Measurements from ENCODE around the gene TRIM72. TPM values are rescaled to one million over a fixed set of nuclear protein-coding genes. Genes with fewer than 3 reads are reported as not detected.

TRIM72 gene
- total RNA-seq, 4 donors from 2014 or later = 76.7 to 101 (median 97.4) TPM

- Histone ChIP-seq H3K27me3 (no peaks in the 10 kb centered on the region), H3K36me3 (peaks cover 0 to 52% of the 10 kb centered on the region in 2 donors), H3K27ac (peak overlapping the region; percentile 94 to 100 (median 96)), H3K4me3 (peak overlapping the region; percentile 77 to 100 (median 86)), H3K9me3 (no peaks in the 10 kb centered on the region), H3K4me1 (peaks cover 40 to 49% of the 10 kb centered on the region in 2 donors)
- no peak for ATAC-seq
- DNase-seq = no peak
- in situ Hi-C loops (cut with MboI; ENCODE audit: low sequenced_read_pairs in 4 of 4) (loop anchor here in 2 of 4 donors (10.0 to 25.0 kb wide), 2 partner anchors 262 to 680 kb away; partner anchors contain the start of genes ZNF267 (in 2 of the 2) and ZNF843 (in 1 of the 2)), intact Hi-C loops (cut with DNase I; ENCODE audit: low total_unique reads) (loop anchor here (5.0 kb wide), 1 partner anchor 435 kb away; the partner anchor contains the start of gene PHKG2)
- TF ChIP-seq CTCF (IDR thresholded peaks at IDR 0.05 in 4 of 5, conservative IDR thresholded peaks at IDR 0.05 in 1 of 5) = no peak
- TF ChIP-seq POLR2A (IDR thresholded peaks at IDR 0.05) = no peak
These were observed 31.5 kb upstream of the TRIM72 start for GRCh38 chr16:31182391-31182790.

GRCh38 chr16:31183432-31184428 is 30.2 kb upstream of the TRIM72 start:
- no peak for DNase-seq
- in situ Hi-C loops (cut with MboI; ENCODE audit: low sequenced_read_pairs in 4 of 4) = loop anchor here in 2 of 4 donors (10.0 to 25.0 kb wide), 2 partner anchors 261 to 679 kb away; partner anchors contain the start of genes ZNF267 (in 2 of the 2) and ZNF843 (in 1 of the 2)
- intact Hi-C loops (cut with DNase I; ENCODE audit: low total_unique reads) = loop anchor here (5.0 kb wide), 1 partner anchor 436 kb away; the partner anchor contains the start of gene PHKG2
- Histone ChIP-seq H3K27ac (peak overlapping the region; percentile 14 to 100 (median 68)), H3K4me3 (no peak overlapping the region), H3K27me3 (no peaks in the 10 kb centered on the region), H3K4me1 (peaks cover 38 to 54% of the 10 kb centered on the region in 2 donors), H3K9me3 (no peaks in the 10 kb centered on the region), H3K36me3 (peaks cover under 1 to 66% of the 10 kb centered on the region in 2 donors)
- no peak for ATAC-seq
- TF ChIP-seq POLR2A (IDR thresholded peaks at IDR 0.05) = no peak
- TF ChIP-seq CTCF (IDR thresholded peaks at IDR 0.05 in 4 of 5, conservative IDR thresholded peaks at IDR 0.05 in 1 of 5) = no peak

- Histone ChIP-seq H3K27ac (no peak overlapping the region), H3K36me3 (peaks cover 2 to 77% of the 10 kb centered on the region in 2 donors), H3K27me3 (no peaks in the 10 kb centered on the region), H3K9me3 (no peaks in the 10 kb centered on the region), H3K4me1 (peaks cover 32 to 46% of the 10 kb centered on the region in 2 donors), H3K4me3 (no peak overlapping the region)
- intact Hi-C loops (cut with DNase I; ENCODE audit: low total_unique reads) = loop anchor here (5.0 kb wide), 1 partner anchor 438 kb away; the partner anchor contains the start of gene PHKG2
- DNase-seq (no peak), ATAC-seq (no peak)
- no peak for TF ChIP-seq POLR2A (IDR thresholded peaks at IDR 0.05)
- TF ChIP-seq CTCF (IDR thresholded peaks at IDR 0.05 in 4 of 5, conservative IDR thresholded peaks at IDR 0.05 in 1 of 5) = no peak
- in situ Hi-C loops (cut with MboI; ENCODE audit: low sequenced_read_pairs in 4 of 4) = loop anchor here in 2 of 4 donors (10.0 to 25.0 kb wide), 2 partner anchors 260 to 677 kb away; partner anchors contain the start of genes ZNF267 (in 2 of the 2) and ZNF843 (in 1 of the 2)
These were observed 29.0 kb upstream of the TRIM72 start for GRCh38 chr16:31184888-31185287.

GRCh38 chr16:31185339-31185738 is 28.6 kb upstream of the TRIM72 start:
- Histone ChIP-seq H3K4me3 (no peak overlapping the region), H3K9me3 (no peaks in the 10 kb centered on the region), H3K4me1 (peaks cover 32 to 46% of the 10 kb centered on the region in 2 donors), H3K36me3 (peaks cover 2 to 82% of the 10 kb centered on the region in 2 donors), H3K27me3 (no peaks in the 10 kb centered on the region), H3K27ac (no peak overlapping the region)
- ATAC-seq (no peak), DNase-seq (no peak)
- TF ChIP-seq POLR2A (IDR thresholded peaks at IDR 0.05) = no peak
- TF ChIP-seq CTCF (IDR thresholded peaks at IDR 0.05 in 4 of 5, conservative IDR thresholded peaks at IDR 0.05 in 1 of 5) = no peak
- intact Hi-C loops (cut with DNase I; ENCODE audit: low total_unique reads) (no loop called here), in situ Hi-C loops (cut with MboI; ENCODE audit: low sequenced_read_pairs in 4 of 4) (loop anchor here in 2 of 4 donors (10.0 to 25.0 kb wide), 2 partner anchors 259 to 677 kb away; partner anchors contain the start of genes ZNF267 (in 2 of the 2) and ZNF843 (in 1 of the 2))

Data from gastrocnemius medialis (tissue), 4 donors.